Measurements from ENCODE around the gene UBE3D.
"Not testable (repeated sequence)": the region's sequence is repeated elsewhere in the genome, so short reads cannot be mapped to it uniquely, and the experiment has no call there.

The UBE3D gene

GRCh38 chr6:82866446-82866845 lies 199.2 kb downstream of the UBE3D start:
- no peak overlapping the region for H3K9ac ChIP-seq (ENCODE audit: insufficient read length)
- no peaks in the 10 kb centered on the region for H3K36me3 ChIP-seq (ENCODE audit: insufficient read depth, low read length)
- H3K4me3 ChIP-seq, result no peak overlapping the region
- no peak overlapping the region for H3K27ac ChIP-seq
- TF ChIP-seq POLR2AphosphoS5 (IDR thresholded peaks at IDR 0.05; ENCODE audit: borderline replicate concordance, low read depth, low read length), result no peak
- no peaks in the 10 kb centered on the region for H3K9me3 ChIP-seq (ENCODE audit: low read depth, low read length)
- DNase-seq (ENCODE audit: low read depth, low spot score), result no peak

- Histone ChIP-seq H3K27ac (no peak overlapping the region), H3K36me3 (ENCODE audit: insufficient read depth, low read length) (no peaks in the 10 kb centered on the region), H3K9ac (ENCODE audit: insufficient read length) (no peak overlapping the region), H3K9me3 (ENCODE audit: low read depth, low read length) (no peaks in the 10 kb centered on the region), H3K4me3 (no peak overlapping the region)
- no peak for DNase-seq (ENCODE audit: low read depth, low spot score)
- no peak for TF ChIP-seq POLR2AphosphoS5 (IDR thresholded peaks at IDR 0.05; ENCODE audit: borderline replicate concordance, low read depth, low read length)
These were observed 200.2 kb downstream of the UBE3D start for GRCh38 chr6:82865461-82865860.

GRCh38 chr6:82863781-82864180 lies 201.9 kb downstream of the UBE3D start:
- TF ChIP-seq POLR2AphosphoS5 (IDR thresholded peaks at IDR 0.05; ENCODE audit: borderline replicate concordance, low read depth, low read length), result no peak
- TF ChIP-seq EZH2 (IDR thresholded peaks at IDR 0.05), result no peak
- no peak for TF ChIP-seq FOXP2 (optimal IDR thresholded peaks at IDR 0.05; ENCODE audit: control extremely low read depth, extremely low read length, insufficient read depth)
- Histone ChIP-seq H3K4me3 (no peak overlapping the region), H3K9me3 (ENCODE audit: low read depth, low read length) (no peaks in the 10 kb centered on the region), H3K9ac (ENCODE audit: insufficient read length) (no peak overlapping the region), H3K27ac (no peak overlapping the region), H3K36me3 (ENCODE audit: insufficient read depth, low read length) (no peaks in the 10 kb centered on the region)
- DNase-seq (ENCODE audit: low read depth, low spot score), result no peak

GRCh38 chr6:82862543-82862942 lies 203.1 kb downstream of the UBE3D start:
- Histone ChIP-seq H3K9ac (ENCODE audit: insufficient read length) (no peak overlapping the region), H3K4me3 (no peak overlapping the region), H3K9me3 (ENCODE audit: low read depth, low read length) (no peaks in the 10 kb centered on the region), H3K27ac (no peak overlapping the region), H3K36me3 (ENCODE audit: insufficient read depth, low read length) (no peaks in the 10 kb centered on the region)
- DNase-seq (ENCODE audit: low read depth, low spot score), result no peak
- TF ChIP-seq FOXP2 (optimal IDR thresholded peaks at IDR 0.05; ENCODE audit: control extremely low read depth, extremely low read length, insufficient read depth) (no peak), EZH2 (IDR thresholded peaks at IDR 0.05) (no peak), POLR2AphosphoS5 (IDR thresholded peaks at IDR 0.05; ENCODE audit: borderline replicate concordance, low read depth, low read length) (no peak)

- Histone ChIP-seq H3K4me3 (no peak overlapping the region), H3K27ac (no peak overlapping the region), H3K36me3 (ENCODE audit: insufficient read depth, low read length) (no peaks in the 10 kb centered on the region), H3K9ac (ENCODE audit: insufficient read length) (no peak overlapping the region), H3K9me3 (ENCODE audit: low read depth, low read length) (no peaks in the 10 kb centered on the region)
- no peak for DNase-seq (ENCODE audit: low read depth, low spot score)
- TF ChIP-seq POLR2AphosphoS5 (IDR thresholded peaks at IDR 0.05; ENCODE audit: borderline replicate concordance, low read depth, low read length), result no peak
- no peak for TF ChIP-seq FOXP2 (optimal IDR thresholded peaks at IDR 0.05; ENCODE audit: control extremely low read depth, extremely low read length, insufficient read depth)
- no peak for TF ChIP-seq EZH2 (IDR thresholded peaks at IDR 0.05)
These were observed 204.5 kb downstream of the UBE3D start for GRCh38 chr6:82861121-82861520.

GRCh38 chr6:82856077-82856476 lies 209.6 kb downstream of the UBE3D start:
- not testable (repeated sequence) for DNase-seq (ENCODE audit: low read depth, low spot score); H3K27ac ChIP-seq; H3K36me3 ChIP-seq (ENCODE audit: insufficient read depth, low read length); H3K9ac ChIP-seq (ENCODE audit: insufficient read length); H3K9me3 ChIP-seq (ENCODE audit: low read depth, low read length); H3K4me3 ChIP-seq

- H3K9me3 ChIP-seq (ENCODE audit: low read depth, low read length); DNase-seq (ENCODE audit: low read depth, low spot score); H3K27ac ChIP-seq; H3K9ac ChIP-seq (ENCODE audit: insufficient read length); H3K4me3 ChIP-seq; H3K36me3 ChIP-seq (ENCODE audit: insufficient read depth, low read length): not testable (repeated sequence)
These were observed 212.7 kb downstream of the UBE3D start for GRCh38 chr6:82852904-82853303.

- no peak overlapping the region for H3K4me3 ChIP-seq
- TF ChIP-seq POLR2AphosphoS5 (IDR thresholded peaks at IDR 0.05; ENCODE audit: borderline replicate concordance, low read depth, low read length), result no peak
- no peak for TF ChIP-seq EZH2 (IDR thresholded peaks at IDR 0.05)
- no peak for TF ChIP-seq FOXP2 (optimal IDR thresholded peaks at IDR 0.05; ENCODE audit: control extremely low read depth, extremely low read length, insufficient read depth)
- DNase-seq (ENCODE audit: low read depth, low spot score), result no peak
- H3K9me3 ChIP-seq (ENCODE audit: low read depth, low read length), result no peaks in the 10 kb centered on the region
- H3K36me3 ChIP-seq (ENCODE audit: insufficient read depth, low read length), result no peaks in the 10 kb centered on the region
- H3K27ac ChIP-seq, result no peak overlapping the region
- no peak overlapping the region for H3K9ac ChIP-seq (ENCODE audit: insufficient read length)
These were observed 222.3 kb downstream of the UBE3D start for GRCh38 chr6:82843291-82843885.

GRCh38 chr6:82842721-82843120 lies 222.9 kb downstream of the UBE3D start:
- H3K9ac ChIP-seq (ENCODE audit: insufficient read length), result no peak overlapping the region
- TF ChIP-seq EZH2 (IDR thresholded peaks at IDR 0.05) (no peak), FOXP2 (optimal IDR thresholded peaks at IDR 0.05; ENCODE audit: control extremely low read depth, extremely low read length, insufficient read depth) (no peak), POLR2AphosphoS5 (IDR thresholded peaks at IDR 0.05; ENCODE audit: borderline replicate concordance, low read depth, low read length) (no peak)
- no peak overlapping the region for H3K27ac ChIP-seq

More at GRCh38 chr6:82842721-82843120, 222.9 kb downstream of the UBE3D start:
- no peaks in the 10 kb centered on the region for H3K9me3 ChIP-seq (ENCODE audit: low read depth, low read length)
- no peak overlapping the region for H3K4me3 ChIP-seq
- DNase-seq (ENCODE audit: low read depth, low spot score), result no peak
- H3K36me3 ChIP-seq (ENCODE audit: insufficient read depth, low read length), result no peaks in the 10 kb centered on the region
